HG03039 (cell line): ENCODE data around the gene MYL10.

Experiments
- ATAC-seq: cut with Tn5 transposase; IDR thresholded peaks from one replicate; pipeline ENCODE4 v1.9.1; 2021; ENCODE audit warnings: mild to moderate bottlenecking, moderate library complexity; ENCODE audit not compliant: unreplicated experiment

The MYL10 gene

DNA sequence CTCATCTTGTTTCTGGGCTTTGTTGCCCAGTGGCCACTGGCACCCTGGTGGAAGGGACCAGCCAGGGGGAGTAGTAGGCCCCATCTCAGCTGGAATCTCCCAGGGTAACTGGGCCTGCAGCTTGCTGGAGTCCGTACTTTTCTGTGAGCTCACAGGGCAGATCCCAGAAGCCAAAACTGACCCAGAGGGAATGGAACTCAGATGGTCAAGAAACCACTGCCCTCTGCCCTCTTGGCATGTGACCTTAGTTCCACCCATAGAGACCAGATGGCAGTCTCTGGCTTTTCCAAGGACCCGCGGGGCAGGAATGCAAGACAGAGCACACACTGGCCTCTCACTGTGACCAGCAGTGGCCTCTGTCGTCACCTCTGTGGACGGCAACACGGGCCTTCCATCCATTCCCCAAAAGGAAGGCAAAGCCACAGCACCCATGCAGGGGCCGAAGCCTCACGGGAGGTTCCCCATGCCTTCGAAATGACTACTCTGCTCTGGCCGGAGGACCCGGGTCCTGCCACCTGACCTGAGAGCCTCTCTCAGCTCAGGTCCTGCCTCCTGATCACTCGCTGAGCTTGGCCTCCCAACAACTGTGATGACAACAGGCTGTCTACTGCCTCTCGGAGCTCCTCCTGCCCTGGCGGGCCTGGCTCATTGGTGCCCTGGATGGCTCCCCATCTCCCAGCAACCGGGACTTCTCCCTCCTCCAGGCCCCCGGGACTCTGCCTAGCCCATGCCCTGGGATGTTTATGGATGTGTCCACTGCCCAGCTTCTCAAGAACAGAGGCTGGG is 29.9 kb downstream of the MYL10 start:
- no peak for ATAC-seq

DNA sequence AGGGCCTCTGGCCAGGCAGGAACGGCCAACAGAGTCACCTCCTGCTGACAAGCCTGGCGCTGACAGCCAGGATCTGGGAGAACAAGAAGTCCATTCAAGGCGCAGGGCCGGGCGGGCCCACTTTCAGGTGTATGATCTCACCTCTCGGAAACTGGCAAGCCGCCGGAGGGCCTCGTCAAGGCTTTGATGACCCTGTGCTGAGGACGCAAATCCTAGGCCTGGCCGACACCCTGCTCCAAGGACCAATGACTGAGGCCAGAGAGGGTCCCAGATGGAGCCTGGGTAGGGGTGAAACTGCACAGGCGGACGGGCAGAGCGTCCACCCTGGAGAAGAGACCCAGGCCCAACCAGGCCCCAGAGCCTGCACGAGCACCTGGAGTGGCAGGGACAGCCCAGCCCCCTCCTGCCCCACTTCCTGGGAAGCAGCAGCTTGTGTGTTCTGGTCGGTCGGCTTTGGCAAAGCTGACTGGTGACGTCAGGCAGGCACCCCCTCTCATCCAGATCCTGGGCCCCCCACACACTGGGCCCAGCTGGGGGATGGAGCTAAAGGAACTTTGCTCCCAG is 30.6 kb downstream of the MYL10 start:
- ATAC-seq, result no peak

DNA sequence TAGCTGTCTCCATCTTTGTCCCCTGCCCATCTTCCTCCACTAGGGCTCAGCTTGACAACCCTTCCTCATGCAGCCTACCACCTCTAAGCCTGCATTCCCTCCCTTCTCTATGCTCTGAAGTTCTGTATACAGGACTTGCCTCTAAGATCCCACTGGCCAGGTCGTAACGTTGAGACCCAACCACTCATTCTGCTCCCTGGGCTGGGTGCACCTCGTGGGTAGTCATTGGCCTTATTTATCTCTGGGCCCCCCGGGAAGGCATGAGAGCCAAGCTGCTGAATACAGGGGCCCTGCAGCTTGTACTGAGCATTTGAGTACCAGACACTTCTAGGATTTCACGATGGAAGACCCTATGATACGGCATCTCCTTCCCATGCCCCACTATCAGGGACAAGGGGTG is 31.2 kb downstream of the MYL10 start:
- ATAC-seq, result no peak

DNA sequence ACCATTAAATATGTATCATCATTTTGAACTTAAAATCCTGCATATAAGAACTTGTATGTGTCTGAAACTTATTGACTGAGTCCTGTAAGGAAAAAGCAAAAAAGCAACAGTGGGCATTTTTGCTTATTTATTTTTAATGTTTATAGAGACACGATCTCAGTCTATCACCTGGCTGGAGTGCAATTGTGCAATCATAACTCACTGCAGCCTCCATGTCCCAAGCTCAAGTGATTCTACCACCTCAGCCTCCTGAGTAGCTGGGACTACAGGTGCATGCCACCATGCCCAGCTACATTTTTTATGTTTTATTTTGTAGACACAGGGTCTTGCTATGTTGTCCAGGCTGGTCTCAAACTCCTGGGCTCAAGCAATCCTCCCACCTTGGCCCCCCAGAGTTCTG is 32.2 kb downstream of the MYL10 start:
- ATAC-seq, result no peak

DNA sequence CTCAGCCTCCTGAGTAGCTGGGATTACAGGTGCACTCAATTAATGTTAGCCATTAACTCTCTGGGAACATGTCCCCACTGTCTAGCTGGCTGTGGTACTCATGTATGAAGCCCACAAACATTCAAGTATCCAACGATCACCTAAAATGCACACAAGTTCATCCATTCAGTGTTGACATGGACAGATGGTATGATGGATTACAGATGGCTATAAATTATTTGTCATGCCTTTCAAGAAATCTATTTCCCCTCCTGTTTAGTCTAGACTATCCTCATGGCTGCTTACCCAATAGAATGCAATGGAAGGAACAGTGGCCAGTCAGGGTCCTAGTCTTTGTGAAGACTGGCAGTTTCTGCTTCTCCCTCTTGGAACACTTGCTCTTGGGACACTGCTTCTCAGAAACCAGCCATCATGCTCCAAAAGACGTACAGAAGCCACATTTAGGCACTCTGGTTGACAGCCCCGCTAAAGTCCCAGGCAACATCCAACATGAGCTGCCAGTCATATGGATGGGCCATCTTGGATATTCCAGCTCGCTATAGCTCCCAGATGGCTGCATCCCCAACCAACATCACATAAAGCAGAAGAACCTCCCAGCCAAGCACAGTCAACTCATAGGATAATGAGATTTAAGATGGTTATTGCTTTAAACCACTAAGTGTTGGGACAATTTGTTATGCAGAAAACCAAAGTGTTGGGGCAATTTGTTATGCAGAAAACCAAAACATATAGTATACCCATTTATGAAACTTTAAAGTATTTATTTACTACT is 33.1 kb downstream of the MYL10 start:
- no peak for ATAC-seq

DNA sequence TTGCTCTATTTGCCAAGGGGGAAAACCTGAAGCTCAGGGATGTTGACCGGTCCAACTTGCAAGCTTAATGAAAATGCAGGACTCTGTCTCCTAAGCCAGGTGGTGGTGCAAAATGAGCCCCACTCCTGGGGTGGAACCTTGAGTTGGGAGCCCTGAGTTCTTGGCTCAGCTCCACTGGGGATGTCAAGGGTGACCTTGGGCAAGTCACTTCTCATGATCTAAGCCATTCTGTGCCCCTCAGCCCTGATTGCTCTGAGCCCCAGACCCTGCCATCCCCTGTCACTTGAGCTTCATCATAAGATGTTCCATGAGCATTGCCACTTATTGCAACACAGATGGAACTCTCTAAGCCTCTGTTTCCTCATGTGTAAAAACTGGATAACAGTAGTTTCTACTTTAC is 33.9 kb downstream of the MYL10 start:
- ATAC-seq, result no peak

DNA sequence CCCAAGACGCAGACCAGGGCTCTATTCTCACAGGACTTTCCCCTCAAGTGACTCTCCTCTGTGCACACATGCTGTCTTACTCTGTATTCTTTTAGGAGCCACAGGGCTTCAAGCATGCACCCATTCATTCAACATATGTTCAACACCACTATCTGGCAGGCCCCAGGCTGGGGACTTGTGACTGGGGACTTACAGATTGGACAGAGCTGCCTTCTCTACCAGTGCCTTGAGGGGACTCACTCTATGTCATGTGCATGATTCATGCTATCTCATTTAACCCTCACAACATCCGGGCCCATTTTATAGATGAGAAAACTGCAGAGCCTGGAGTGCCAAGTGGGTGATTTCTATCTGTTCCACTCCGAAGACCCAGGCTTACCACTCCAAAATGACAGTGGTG is 34.3 kb downstream of the MYL10 start:
- no peak for ATAC-seq

DNA sequence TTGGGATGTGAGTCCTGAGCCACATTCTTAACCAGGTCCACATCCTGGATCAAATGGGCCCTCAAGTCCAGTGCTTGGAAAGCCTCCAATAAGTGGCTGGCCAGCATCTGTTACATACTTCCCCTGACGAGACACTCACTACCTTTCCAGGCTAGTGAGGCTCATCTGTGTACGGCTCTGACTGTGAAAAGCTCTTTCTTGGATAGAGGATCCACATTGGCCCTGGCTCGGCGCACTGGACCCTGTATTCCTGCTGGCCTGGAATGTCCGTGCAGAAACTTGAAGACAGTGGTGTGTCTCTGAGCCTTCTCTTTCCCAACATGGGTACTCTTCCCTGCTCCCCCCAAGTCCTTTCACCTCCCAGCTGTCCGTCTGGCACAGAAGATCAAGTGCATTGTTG is 35.5 kb downstream of the MYL10 start:
- ATAC-seq, result no peak

DNA sequence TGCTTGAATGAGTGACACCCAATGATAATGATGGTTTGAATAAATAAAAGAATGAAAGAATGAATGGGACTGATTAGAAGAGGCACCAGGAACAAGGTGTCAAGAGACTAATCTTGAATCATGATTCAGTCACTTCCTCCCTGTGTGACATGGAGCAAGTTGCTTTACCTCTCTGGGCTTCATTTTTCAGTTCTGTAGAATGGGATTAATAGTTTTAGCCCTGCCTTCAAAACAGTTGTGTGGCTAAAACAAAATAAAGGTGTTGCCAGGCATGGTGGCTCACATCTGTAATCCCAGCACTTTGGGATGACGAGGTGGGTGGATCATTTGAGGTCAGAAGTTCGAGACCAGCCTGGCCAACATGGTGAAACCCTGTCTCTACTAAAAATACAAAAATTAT is 37.6 kb downstream of the MYL10 start:
- ATAC-seq, result no peak

DNA sequence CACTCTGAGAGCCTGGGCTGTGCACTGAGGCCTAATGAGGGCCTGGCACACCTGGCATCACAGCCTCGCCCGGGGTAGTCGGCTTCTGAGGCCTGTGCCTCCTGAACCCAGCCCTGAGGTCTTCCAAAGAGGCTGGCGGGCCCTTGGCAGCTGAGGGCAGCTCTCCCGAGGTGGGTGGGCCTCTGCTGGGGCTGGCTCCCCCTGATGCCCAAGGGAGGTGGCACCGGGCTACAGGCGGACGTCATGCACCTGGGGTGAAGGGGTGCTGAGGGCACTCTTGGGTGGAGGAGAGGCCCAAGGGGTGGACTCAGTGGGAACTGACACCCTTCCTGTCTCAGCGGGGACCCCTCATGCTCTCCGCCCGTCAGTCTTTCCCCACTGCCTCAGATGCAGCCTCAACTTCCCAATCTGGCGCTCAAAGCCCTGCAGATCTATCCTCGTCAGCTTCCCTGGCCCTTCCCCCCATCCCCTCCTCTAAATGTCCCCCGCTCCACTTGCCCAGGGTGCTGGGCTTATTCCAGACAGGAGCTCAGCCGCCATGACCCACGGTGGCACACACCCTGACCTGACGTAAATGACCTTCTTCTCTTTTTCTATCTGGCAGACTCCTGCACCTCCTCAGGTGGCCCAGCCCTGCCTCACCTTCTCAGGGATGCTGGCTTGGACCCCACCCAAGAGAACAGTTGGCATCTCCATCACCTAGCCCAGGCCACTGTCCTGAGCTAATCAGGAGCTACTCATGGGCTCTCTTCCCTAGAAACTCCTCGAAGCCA is 38.2 kb downstream of the MYL10 start:
- ATAC-seq, result no peak

DNA sequence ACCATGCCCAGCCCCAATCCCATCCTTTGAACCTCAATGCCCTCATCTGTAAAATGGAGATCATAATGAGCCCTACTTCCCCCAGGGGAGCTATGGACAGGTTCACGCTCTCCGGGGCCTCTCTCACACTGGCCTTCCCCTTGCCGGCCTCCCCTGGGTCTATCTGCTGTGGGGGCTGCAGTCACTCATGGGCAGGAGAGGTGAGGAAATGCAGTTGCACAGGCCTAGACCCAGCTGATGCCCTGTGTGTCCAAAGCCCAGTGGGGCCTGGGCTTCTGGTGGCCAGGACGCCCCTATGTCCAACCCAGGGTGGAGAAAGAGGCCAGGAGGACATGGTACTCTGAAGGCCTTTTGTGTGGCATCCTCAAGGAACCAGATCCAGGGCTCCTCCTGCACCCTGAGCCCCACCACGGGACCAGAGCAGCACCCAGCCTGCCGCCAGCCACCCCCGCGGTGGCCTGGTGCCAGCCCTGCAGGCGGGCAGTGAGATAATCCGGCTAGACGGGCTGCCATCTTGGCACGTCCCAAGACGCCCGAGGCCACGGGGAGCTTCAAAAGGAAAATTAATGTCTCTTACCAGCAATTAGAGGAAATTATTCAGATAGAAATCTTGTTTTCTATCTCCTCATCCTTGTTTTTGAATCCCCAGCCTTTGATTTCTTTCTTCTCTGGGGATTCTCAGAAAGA is 39.0 kb downstream of the MYL10 start:
- no peak for ATAC-seq

DNA sequence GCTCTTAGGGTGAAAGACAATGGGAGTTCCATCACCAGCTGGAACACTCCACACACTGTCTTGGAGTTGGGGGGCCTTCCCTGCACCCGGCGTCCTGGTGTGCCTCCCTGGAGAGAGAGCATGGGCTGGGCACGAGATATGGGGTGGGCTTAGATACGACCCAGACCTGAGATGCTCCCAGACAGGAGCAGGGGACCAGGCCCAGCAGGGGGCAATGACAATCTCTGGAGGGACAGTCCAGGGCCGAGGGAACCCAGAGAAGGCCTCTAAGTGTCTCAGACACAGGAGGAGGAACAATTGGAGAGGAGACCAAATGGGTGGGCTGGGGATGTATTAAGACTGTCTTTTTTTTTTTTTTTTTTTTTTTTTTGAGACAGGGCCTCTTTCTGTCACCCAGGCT is 40.0 kb downstream of the MYL10 start:
- ATAC-seq, result no peak

DNA sequence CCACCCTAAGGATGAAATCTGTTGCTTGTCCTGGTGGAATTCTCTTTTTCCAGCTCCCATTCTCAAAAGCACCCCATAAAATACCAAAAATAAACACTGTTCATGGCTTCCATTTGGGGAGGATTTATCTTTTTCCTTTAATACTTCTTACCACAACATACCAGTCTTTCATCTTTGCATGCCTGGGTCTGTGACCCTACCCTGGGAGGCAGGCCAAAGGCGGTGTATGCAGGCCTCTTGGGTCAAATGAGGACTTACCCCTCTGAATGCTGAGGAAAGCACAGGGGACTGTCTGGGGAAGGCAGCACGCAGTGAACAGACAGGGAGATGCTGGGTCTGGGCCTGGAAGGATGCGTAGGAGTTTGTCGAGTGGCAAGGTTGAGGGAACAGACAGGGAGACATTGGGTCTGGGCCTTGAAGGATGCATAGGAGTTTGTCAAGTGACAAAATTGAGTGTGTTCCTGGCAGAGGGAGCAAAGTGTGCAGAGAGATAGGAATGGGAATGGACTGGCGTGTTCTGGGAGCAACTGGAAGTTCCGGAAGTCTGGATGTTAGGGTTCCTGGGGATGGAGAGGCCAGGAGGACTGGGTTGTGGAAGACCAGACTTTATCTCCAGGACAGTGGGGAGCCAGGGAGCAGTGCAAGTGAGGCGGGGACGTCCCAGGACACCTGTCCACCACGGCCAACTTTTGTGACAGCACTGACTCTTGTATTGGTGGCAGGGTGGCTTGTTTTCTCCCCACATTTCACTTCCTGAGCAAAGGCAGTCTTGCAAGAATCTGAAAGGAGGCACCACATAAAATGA is 40.8 kb downstream of the MYL10 start:
- no peak for ATAC-seq

DNA sequence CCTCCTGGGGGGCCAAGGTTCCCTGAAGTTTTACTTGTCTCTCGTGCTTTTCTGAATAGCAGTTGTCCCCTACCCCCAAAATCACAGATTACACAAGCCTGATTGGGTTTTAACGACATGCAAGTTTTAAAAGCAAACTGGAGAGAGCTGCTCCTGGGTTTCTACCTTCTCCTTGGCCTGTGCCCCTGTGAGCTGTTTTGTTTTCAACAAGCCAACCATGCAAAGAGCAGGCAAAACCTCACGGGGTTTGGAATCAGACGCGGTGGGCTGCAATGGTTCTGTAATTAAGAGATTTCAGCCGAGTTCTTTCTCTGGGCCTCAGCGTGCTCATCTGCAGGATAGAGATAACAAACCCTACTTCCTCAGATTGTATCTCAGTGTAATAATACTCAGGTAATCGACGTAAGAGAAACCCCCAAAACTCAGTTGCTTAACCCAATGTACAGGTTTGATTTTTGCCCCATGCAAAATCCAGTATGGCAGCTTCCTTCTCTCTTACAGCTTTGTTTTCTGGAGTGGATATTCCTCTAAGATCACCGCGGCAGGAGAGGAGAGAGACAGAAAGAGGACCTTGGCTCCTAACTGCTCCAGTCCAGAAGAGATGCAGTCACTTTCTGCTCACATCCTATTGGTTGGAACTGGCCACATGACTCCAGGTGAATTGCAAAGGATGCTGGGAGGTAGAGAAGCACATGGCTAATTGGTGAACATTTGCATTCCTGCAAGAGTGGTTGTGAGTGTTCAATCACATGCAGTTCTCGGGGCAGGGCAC is 42.0 kb downstream of the MYL10 start:
- ATAC-seq, result no peak

DNA sequence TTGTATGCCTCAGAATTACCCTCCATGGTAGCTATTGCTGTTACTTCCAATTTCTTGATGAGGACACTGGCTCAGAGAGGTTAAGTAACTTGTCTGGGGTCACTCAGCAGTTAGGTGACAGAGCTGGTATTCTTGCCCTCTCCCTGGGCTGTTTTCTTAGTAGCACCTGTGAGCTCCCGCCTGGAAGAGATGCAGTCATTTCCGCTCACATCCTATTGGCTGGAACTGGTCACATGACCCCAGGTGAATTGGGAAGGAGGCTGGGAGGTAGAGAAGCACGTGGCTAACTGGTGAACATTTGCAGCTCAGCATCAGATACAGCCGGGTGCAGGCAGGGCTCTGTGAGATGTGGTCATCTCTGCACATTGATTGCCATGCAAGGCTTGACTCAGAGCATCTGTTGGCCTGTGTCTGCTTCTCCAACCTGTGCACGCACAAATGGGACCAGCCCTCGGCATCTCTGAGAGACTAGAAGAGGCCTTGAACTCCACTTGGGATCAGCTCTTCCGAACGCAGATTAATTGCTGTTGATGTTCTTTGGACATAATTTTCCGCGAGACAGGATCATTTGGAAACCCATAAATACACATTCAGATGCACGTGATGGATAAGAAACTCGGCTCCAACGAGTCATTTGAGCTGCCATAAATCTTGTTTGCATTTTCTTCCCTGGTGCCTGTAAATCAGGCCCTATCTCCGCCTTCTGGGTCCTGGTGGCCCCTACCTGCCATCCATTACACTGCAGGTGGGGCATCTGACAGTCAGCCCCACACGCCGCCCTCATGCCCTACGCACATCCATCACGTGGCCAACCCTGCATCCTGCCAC is 42.8 kb downstream of the MYL10 start:
- no peak for ATAC-seq

DNA sequence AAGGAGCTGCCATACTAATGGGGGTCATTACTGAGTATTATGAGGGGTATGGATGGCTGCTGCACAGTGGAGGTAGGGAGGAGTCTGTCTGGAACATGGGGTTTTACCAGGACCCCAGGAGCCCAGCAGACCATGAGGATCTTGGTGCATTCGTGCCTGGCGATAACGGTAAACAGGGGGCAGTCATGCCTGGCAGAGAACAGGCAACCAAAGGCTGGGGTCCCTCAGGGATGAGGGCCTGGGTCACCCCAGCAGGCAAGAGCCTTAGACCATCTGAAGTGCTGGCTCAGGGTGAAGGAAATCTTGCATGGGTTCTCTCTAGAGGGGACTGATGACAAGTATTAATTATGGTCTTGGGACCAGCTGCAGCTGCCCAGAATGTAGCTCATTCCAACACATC is 46.1 kb downstream of the MYL10 start:
- no peak for ATAC-seq

DNA sequence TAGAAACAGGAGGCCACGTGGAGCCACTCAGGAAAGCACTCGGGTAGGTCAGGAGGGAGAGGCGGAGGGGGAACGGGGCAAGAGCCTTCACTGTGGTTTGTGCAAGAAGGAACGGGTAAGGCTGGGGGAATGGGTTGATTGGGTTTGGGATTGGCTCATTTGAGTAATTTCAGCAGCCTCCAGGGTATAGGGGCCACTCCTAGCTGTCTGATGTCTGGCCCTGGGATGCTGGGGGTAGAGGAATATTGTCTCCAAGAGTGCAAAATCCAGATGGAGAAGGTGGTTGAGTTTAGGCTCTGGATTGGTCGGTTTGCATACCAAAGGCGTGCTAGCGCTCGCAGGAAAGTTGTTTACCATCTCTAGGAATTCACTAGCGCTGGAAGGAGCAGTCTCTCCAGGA is 47.2 kb downstream of the MYL10 start:
- ATAC-seq, result no peak

DNA sequence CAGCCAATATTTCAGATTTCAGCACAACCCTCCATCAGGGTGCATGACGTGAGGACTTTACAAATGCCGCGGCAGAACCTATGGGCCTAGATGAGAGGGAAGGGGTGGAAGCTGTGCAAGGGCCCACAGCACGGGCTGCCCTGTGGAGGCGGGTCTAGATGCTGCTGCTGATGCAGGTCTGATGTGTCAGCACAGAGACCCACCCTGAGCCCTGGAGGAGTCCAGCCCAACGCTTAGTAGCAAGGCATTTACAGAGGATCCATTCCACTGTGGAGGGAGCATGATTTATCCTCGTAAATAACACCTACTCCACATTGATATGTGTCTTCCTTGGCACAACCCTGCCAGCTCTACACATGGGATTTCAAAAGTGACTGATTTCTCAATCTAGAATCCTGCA is 48.5 kb downstream of the MYL10 start:
- ATAC-seq, result no peak
